Measurements from ENCODE around the gene MBNL1. TPM values are rescaled to one million over a fixed set of nuclear protein-coding genes. Genes with fewer than 3 reads are reported as not detected.
A peak's percentile ranks its signal among the peaks of the same experiment; 100 is the strongest.

MBNL1 gene
- polyA plus RNA-seq, 4 donors, result 44.0 to 55.3 (median 52.5) TPM

- no peak for DNase-seq (ENCODE audit: low read depth in 4 of 4, low spot score in 3 of 4)
These were observed 16.8 kb upstream of the MBNL1 start for GRCh38 chr3:152251916-152252315.

GRCh38 chr3:152252755-152253154, 16.0 kb upstream of the MBNL1 start:
- DNase-seq (ENCODE audit: low read depth in 4 of 4, low spot score in 3 of 4), result no peak

- DNase-seq (ENCODE audit: low read depth in 4 of 4, low spot score in 3 of 4), result no peak
These were observed 15.2 kb upstream of the MBNL1 start for GRCh38 chr3:152253514-152253913.

GRCh38 chr3:152254041-152254440, 14.7 kb upstream of the MBNL1 start:
- no peak for DNase-seq (ENCODE audit: low read depth in 4 of 4, low spot score in 3 of 4)

GRCh38 chr3:152255290-152255689, 13.4 kb upstream of the MBNL1 start:
- DNase-seq (ENCODE audit: low read depth in 4 of 4, low spot score in 3 of 4), result no peak

GRCh38 chr3:152256851-152257562, 11.7 kb upstream of the MBNL1 start:
- DNase-seq (ENCODE audit: low read depth in 4 of 4, low spot score in 3 of 4), result no peak

- no peak for DNase-seq (ENCODE audit: low read depth in 4 of 4, low spot score in 3 of 4)
These were observed 11.1 kb upstream of the MBNL1 start for GRCh38 chr3:152257563-152258035.

- DNase-seq (ENCODE audit: low read depth in 4 of 4, low spot score in 3 of 4), result no peak
These were observed 10.0 kb upstream of the MBNL1 start for GRCh38 chr3:152258448-152259393.

GRCh38 chr3:152259468-152259867, 9.3 kb upstream of the MBNL1 start:
- no peak for DNase-seq (ENCODE audit: low read depth in 4 of 4, low spot score in 3 of 4)

GRCh38 chr3:152260026-152260425, 8.7 kb upstream of the MBNL1 start:
- DNase-seq (ENCODE audit: low read depth in 4 of 4, low spot score in 3 of 4), result no peak

GRCh38 chr3:152260529-152260928, 8.2 kb upstream of the MBNL1 start:
- no peak for DNase-seq (ENCODE audit: low read depth in 4 of 4, low spot score in 3 of 4)

GRCh38 chr3:152261329-152261728, 7.4 kb upstream of the MBNL1 start:
- no peak for DNase-seq (ENCODE audit: low read depth in 4 of 4, low spot score in 3 of 4)

GRCh38 chr3:152263711-152264110, 5.0 kb upstream of the MBNL1 start:
- DNase-seq (ENCODE audit: low read depth in 4 of 4, low spot score in 3 of 4), result no peak

GRCh38 chr3:152264378-152264777, 4.4 kb upstream of the MBNL1 start:
- no peak for DNase-seq (ENCODE audit: low read depth in 4 of 4, low spot score in 3 of 4)

- no peak for DNase-seq (ENCODE audit: low read depth in 4 of 4, low spot score in 3 of 4)
These were observed 2.3 kb upstream of the MBNL1 start for GRCh38 chr3:152266221-152266995.

- DNase-seq (ENCODE audit: low read depth in 4 of 4, low spot score in 3 of 4), result peak in 1 of 4 donors; percentile 39
These were observed 736 bp upstream of the MBNL1 start for GRCh38 chr3:152267831-152268554.

GRCh38 chr3:152269056-152269830, 514 bp downstream of the MBNL1 start:
- peak in 2 of 4 donors; percentile 61 to 71 for DNase-seq (ENCODE audit: low read depth in 4 of 4, low spot score in 3 of 4)

- peak in 3 of 4 donors; percentile 48 to 64 (median 48) for DNase-seq (ENCODE audit: low read depth in 4 of 4, low spot score in 3 of 4)
These were observed 1.4 kb downstream of the MBNL1 start for GRCh38 chr3:152269831-152270734.
